B cell (primary cell): ENCODE measurements around the gene MSH6.

Experiments
- EZH2 ChIP-seq: IDR thresholded peaks from 2 replicates; pipeline ENCODE4 v1.6.1; 2012; ENCODE audit warnings: borderline replicate concordance, low read depth, mild to moderate bottlenecking, moderate library complexity, low read length; ENCODE audit not compliant: insufficient read depth, poor library complexity, severe bottlenecking
- TF ChIP-seq, protein P1 (sequence below): fragments of 200-600 bp; IDR thresholded peaks from one replicate; pipeline ENCODE4 v1.8.0; 2022; ENCODE audit warnings: antibody characterized with exemption, mild to moderate bottlenecking

DNA sequence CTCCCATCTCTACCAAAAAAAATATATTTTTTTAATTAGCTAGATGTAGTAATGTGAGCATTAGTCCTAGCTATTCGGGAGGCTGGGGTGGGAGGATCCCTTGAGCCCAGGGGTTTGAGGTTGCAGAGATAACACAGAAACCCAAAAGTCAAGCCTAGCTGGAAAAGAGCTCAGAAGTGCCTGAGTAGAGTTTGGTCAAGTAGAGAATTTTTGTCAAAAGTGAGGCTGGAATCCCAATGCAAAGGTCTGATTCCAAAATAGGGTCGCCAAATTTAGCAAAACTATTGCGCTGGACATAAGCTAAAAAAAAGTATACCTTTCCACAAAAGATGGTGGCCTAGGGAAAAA, 15.5 kb upstream of the MSH6 start:
- TF ChIP-seq, protein P1, sequence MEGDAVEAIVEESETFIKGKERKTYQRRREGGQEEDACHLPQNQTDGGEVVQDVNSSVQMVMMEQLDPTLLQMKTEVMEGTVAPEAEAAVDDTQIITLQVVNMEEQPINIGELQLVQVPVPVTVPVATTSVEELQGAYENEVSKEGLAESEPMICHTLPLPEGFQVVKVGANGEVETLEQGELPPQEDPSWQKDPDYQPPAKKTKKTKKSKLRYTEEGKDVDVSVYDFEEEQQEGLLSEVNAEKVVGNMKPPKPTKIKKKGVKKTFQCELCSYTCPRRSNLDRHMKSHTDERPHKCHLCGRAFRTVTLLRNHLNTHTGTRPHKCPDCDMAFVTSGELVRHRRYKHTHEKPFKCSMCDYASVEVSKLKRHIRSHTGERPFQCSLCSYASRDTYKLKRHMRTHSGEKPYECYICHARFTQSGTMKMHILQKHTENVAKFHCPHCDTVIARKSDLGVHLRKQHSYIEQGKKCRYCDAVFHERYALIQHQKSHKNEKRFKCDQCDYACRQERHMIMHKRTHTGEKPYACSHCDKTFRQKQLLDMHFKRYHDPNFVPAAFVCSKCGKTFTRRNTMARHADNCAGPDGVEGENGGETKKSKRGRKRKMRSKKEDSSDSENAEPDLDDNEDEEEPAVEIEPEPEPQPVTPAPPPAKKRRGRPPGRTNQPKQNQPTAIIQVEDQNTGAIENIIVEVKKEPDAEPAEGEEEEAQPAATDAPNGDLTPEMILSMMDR, result no peak
- TF ChIP-seq EZH2, result no peak
